Urothelium cell line (cell line): ENCODE results near the gene TMEM39A.
A peak's percentile ranks its signal among the peaks of the same experiment; 100 is the strongest.

ENCODE experiments used
- DNase-seq: peaks from one replicate; pipeline ENCODE4 v3.0.0; 2011; ENCODE audit warnings: low spot score, mixed read lengths
- FAIRE-seq: peaks from 2 replicates; lab custom pipeline; 2011; peaks lifted over from hg19 to GRCh38; lab: Jason Lieb, UNC

The TMEM39A gene, protein sequence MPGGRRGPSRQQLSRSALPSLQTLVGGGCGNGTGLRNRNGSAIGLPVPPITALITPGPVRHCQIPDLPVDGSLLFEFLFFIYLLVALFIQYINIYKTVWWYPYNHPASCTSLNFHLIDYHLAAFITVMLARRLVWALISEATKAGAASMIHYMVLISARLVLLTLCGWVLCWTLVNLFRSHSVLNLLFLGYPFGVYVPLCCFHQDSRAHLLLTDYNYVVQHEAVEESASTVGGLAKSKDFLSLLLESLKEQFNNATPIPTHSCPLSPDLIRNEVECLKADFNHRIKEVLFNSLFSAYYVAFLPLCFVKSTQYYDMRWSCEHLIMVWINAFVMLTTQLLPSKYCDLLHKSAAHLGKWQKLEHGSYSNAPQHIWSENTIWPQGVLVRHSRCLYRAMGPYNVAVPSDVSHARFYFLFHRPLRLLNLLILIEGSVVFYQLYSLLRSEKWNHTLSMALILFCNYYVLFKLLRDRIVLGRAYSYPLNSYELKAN

DNA sequence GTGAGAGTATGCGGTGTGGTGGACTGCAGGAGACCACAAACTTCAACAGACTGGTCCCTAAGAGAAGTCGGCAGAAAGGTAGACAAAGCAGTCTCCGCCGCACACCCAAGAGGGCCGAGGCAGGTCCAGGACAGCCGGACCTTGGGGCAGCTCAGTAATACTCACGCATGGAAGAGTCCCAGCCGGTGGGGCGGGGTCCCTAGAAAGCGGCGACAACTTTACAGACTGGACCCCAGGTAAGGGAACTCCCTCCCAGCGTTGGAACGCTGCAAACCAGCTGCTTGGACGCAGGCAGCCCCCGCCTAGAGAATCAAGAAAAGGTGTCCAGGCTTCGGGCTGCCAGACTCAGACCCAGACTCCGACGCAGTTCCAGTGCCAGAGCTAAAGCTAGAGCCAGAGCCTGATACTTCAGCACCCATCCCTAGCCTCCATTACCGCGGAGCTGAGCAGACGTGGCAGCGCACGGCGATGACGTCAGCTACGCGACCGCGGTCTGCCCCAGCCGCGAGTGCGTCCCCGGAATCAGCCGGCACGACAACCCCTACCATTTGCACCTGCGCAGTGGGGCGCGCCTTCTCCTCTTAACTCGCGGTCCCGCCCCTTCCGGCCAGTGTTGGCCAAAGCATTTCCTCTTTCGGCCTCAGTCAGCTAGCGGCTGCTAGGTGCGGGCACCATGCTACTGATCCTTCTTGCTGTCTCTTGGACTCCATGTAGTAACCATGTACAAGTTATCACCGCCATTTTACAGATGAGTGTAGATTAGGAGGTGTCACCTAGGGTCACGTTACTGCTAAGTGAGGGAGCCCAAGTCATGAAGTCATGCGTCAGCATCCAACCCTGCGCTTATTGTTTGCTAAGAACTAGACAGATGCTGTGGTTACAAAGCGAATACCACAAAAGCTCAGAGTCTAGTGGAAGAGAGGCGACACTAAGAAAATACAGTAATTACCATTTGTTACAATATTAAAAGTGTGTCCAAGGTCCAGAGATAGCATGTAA lies at the start of gene TMEM39A:
Gene TMEM39A, minus strand, starts transcription at position 445 of the 999 bp plus-strand sequence. CDS start 1,541 bp downstream, outside the sequence.
- FAIRE-seq (peak; percentile 97), DNase-seq (peak; percentile 100)

DNA sequence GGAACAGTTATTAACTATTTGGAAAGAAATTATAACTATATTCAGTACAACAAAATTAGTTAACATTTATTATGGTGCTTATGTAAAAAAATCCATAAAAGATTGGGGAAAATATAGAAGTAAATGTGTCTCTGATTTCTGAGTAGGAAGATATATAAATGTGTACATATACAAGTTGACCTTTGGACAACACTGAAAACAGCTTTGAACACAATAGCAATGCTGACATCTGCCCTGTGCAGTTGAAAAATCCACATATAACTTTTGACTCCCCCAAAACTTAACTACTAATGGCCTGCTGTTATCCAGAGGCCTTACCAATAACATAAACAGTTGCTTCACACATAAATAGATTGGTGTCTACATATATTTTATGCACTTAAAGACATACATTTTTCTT lies 47.3 kb upstream of the TMEM39A start:
- FAIRE-seq (no peak), DNase-seq (no peak)

DNA sequence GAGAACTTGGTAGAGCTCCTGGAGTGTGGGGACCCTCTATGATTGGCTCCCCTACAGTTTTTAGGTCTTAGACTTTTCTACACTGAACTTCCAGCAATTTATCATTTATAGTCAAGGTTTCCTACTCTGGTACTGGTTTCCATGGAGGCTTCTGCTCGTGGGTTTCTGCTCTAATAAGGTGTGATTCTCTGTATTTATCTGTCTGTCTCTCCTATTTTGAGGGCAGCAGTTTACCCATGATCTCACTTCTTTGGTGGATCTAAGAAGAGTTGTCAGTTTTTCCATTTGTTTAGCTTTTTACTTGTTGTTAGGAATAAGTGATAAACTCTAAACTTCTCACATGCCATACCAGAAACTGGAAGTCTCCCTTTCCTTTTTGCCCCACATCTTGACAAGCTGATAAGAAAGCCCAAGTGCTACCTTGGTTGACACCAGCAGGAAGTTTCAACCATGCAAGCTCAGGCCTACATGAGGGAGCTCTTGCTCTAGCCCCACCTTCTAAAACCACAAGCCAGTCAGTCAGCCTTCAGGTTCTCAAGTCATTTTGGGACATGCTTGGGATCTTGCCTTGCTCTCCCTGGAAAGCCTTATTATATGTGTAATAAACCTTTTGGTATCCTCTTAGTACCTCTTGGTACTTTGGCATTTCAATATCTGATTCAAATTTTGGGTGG lies 44.9 kb upstream of the TMEM39A start:
- no peak for FAIRE-seq
- no peak for DNase-seq

GRCh38 chr3:119507404-119507803 lies 44.0 kb upstream of the TMEM39A start:
- no peak for FAIRE-seq

DNA sequence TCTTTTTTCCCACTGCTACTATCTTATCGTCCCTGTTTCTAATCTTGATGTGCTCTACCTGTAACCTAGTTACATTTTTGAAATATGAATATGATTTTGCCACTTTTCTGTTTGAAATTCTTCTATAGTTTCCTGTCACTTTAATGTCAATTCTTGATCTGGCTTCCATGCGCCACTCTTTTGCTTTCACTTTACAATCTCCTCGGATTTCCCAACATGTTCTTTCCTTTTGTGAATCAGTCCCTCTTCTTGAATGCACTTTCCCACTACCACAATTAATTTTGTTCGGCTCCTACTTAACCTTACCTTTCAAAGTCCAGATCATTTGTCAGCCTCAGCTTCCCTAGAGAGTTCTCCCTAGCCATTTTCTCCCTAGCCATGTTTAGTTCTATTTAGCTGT lies 43.2 kb upstream of the TMEM39A start:
- DNase-seq (no peak), FAIRE-seq (no peak)

More at GRCh38 chr3:119507404-119507803, 44.0 kb upstream of the TMEM39A start:
- DNase-seq, result no peak

- no peak for FAIRE-seq
Observed at GRCh38 chr3:119500901-119501300, 37.5 kb upstream of the TMEM39A start.

GRCh38 chr3:119500265-119500664 lies 36.9 kb upstream of the TMEM39A start:
- DNase-seq (no peak), FAIRE-seq (no peak)

More at GRCh38 chr3:119500901-119501300, 37.5 kb upstream of the TMEM39A start:
- DNase-seq, result no peak

GRCh38 chr3:119498186-119499011 lies 35.0 kb upstream of the TMEM39A start, which contains the start of gene TIMMDC1:
TIMMDC1 (plus strand) TSS chr3:119498547; CDS start chr3:119498734, 187 bp downstream.
- FAIRE-seq (no peak), DNase-seq (peak; percentile 99)

DNA sequence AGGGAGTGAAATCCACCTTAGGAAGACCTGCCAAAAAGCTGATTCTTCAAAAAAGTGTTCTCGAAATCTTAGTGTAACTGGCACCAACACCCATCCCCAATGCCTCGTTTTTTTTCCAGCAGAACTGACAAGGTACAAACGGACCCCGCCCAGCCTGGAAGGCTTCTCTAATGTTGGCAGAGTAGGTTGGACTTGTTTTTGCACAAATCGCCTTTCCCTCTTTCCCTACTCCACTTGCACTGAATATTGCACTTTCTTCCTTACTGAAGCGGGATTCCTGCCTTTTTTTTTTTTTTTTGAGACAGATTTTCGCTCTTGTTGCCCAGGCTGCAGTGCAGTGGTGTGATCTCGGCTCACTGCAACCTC lies 34.4 kb upstream of the TMEM39A start:
- FAIRE-seq (no peak), DNase-seq (peak; percentile 18)

GRCh38 chr3:119494597-119494996 lies 31.2 kb upstream of the TMEM39A start:
- FAIRE-seq, result no peak
- peak; percentile 6 for DNase-seq

- FAIRE-seq, result no peak
- DNase-seq, result no peak
Observed at GRCh38 chr3:119492810-119493209, 29.4 kb upstream of the TMEM39A start.

DNA sequence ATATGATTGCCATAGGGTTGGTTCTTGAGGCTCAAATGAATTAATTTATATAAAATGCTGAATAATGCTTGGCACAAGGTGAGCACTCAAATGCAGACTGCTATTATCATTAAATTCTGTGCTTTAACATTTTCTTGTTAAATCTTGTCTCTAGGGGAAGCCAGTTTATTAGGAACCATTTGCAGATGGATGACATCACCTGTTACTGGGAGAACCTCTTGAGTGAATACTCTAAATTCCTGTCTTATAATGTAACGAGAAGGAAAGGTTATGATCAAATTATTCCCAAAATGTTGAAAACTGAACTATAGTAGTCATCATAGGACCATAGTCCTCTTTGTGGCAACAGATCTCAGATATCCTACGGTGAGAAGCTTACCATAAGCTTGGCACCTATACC lies 28.7 kb upstream of the TMEM39A start:
- FAIRE-seq, result no peak
- no peak for DNase-seq

DNA sequence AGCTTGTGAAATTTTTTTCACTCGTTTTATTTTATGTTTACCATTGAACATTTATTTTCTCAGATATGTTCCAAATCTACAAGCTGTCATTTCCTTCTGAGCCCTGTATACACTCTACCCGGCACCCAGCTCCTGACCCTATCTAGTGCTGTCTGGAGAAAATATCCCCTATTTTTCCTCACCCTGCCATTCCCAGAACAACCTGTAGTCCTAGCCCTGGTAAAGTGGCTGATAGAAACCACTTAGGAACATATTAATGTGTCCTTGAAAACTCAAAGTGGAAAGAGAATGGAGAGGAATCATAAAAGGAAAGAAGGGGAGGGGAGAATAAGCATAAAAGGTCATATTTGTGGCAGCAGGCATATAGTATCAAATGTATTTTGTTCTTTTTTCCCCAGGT lies 26.7 kb upstream of the TMEM39A start:
- FAIRE-seq (no peak), DNase-seq (no peak)

DNA sequence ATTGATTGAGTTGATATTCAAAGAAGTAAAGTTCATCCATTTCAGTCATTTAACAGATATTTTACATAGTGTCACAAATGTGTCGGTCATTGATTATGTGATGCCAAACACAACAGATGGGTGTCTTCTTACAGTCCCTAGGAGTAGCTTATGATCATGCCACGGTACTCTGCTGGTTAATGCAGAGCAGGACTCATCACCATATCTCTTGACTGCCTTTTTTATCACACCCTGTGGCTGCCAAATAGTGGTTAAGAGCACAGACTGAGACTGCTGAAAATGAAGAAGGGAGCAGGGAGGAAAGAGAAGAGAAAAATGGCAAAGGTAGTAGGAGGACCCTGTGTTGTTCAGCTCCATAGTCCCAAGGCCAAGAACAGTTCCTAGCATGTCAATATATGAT lies 22.1 kb upstream of the TMEM39A start:
- no peak for DNase-seq
- no peak for FAIRE-seq

DNA sequence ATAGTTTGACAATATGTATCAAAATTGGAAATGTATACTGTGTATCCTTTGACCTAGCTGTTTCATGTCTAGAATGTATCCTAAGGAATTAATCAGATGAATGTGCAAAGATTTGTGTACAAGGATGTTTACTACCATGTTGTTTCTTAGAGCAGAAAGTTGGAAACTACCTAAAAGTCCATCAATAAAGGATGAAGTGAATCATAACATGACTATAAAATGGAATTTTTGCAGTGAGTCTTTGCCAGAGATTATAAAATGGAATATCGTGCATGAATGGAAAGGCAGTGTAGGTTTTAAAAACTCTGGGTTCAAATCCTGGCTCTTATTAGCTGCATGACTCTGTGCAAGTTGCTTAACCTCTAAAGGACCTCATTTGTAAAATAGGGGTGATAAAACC lies 19.7 kb upstream of the TMEM39A start:
- FAIRE-seq (no peak), DNase-seq (no peak)

- FAIRE-seq (no peak), DNase-seq (no peak)
Observed at GRCh38 chr3:119481079-119481478, 17.7 kb upstream of the TMEM39A start.

- no peak for DNase-seq
- no peak for FAIRE-seq
Observed at GRCh38 chr3:119470866-119471265, 7.5 kb upstream of the TMEM39A start.

- FAIRE-seq, result no peak
- DNase-seq, result no peak
Observed at GRCh38 chr3:119469418-119470189, 6.2 kb upstream of the TMEM39A start.

- DNase-seq, result no peak
- no peak for FAIRE-seq
Observed at GRCh38 chr3:119468041-119468440, 4.6 kb upstream of the TMEM39A start.
